ENCODE data around the gene NPLOC4. TPM values are rescaled to one million over a fixed set of nuclear protein-coding genes. Genes with fewer than 3 reads are reported as not detected.

Gene NPLOC4
- total and polyA plus RNA-seq, 9 of the 15 experiments (the other 6 are each of a cell fraction or from before 2014, with no cell fraction given) = 1.5 to 116 (median 64.5) TPM

DNA sequence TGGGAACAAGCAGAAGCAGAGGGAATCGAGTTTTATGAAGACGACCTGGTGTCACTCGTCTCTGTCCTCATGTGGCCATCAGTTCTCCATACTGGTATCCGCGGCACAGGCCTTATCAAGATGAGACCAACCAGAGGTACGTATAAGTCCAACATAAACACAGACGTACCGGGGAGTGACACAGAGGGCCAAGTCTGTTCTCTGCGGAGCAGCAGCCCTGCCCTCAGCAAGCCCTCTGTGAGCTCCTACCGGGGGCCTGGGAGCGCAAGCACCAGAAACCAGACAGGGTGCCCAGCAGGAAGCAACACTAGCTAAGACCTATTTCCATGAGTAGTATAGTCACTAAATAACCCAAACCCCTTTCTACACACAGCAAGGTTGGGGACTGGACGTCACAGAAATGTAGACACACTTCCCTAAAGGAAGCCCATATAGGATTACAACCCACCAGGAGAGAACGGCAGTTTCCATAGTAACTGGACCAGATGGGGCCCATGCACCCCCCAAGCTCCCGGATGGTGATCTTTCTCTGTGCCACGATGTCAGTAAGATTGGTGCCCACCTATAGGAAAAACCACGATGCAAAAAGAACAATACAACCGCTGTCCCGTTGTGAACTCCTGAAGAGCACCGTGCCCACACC is 45.8 kb upstream of the NPLOC4 start (continued):
- TF ChIP-seq, protein P1, sequence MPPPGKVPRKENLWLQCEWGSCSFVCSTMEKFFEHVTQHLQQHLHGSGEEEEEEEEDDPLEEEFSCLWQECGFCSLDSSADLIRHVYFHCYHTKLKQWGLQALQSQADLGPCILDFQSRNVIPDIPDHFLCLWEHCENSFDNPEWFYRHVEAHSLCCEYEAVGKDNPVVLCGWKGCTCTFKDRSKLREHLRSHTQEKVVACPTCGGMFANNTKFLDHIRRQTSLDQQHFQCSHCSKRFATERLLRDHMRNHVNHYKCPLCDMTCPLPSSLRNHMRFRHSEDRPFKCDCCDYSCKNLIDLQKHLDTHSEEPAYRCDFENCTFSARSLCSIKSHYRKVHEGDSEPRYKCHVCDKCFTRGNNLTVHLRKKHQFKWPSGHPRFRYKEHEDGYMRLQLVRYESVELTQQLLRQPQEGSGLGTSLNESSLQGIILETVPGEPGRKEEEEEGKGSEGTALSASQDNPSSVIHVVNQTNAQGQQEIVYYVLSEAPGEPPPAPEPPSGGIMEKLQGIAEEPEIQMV (tag; conservative IDR thresholded peaks at IDR 0.05; ENCODE audit: low read depth) = no peak
- no peak for TF ChIP-seq FOXM1 (IDR thresholded peaks at IDR 0.05; ENCODE audit: low read depth)
- TF ChIP-seq FOXM1 (CRISPR knock-in tag; IDR thresholded peaks at IDR 0.05; ENCODE audit: low read depth) = no peak
- 0 out of 2 replicates have a peak, but pooled peaks have one; percentile 32 for TF ChIP-seq CBFB (CRISPR knock-in tag; IDR thresholded peaks at IDR 0.05)
- no peak for TF ChIP-seq ARNT (IDR thresholded peaks at IDR 0.05)
- peak; percentile 73 for TF ChIP-seq RFX1 (IDR thresholded peaks at IDR 0.05)
- TF ChIP-seq, protein P2, sequence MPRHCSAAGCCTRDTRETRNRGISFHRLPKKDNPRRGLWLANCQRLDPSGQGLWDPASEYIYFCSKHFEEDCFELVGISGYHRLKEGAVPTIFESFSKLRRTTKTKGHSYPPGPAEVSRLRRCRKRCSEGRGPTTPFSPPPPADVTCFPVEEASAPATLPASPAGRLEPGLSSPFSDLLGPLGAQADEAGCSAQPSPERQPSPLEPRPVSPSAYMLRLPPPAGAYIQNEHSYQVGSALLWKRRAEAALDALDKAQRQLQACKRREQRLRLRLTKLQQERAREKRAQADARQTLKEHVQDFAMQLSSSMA (CRISPR knock-in tag; IDR thresholded peaks at IDR 0.05) = no peak

DNA sequence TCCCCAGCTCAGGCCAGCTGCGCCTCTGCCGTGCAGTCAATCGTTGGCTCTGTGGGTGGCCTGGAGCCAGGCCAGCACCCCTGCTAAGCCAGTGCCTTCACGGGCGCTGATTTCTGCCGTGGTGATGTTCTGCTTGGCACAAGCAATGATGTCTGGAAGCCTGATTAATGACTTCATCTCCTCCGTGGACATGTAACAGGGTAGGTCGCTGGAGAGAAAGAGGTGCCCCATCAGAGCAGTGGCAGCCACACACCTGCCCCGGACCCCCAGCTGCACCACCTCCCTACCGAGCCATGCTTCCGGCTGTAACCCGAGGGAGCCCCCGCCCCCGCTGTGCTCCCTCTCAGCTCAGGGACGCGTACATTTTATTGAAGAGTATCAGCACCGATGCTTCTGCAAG is 44.8 kb upstream of the NPLOC4 start:
- ChIA-PET POLR2A (interaction anchor here (1.0 to 2.0 kb wide), 3 partner anchors 9 to 14 kb away, joined by 3 to 8 read pairs (median 4); no protein-coding TSS in a partner anchor), CTCF (ENCODE audit: low intra/inter-chr PET ratio) (no interaction called here)
- peaks cover 13 to 50% of the 10 kb centered on the region in 2 experiments for H3K4me1 ChIP-seq (replicated peaks in 1 of 2; ENCODE audit: control insufficient read depth in 2 of 2, insufficient read depth in 2 of 2, low read length in 2 of 2)
- peaks cover 7% of the 10 kb centered on the region; the same call in 1 of the 2 replicates for H4K20me1 ChIP-seq (replicated peaks; ENCODE audit: control insufficient read depth, insufficient read depth, low read length)
- no peak overlapping the region for H2AFZ ChIP-seq (ENCODE audit: low read depth, low read length)
- no peak for DNase-seq (ENCODE audit: extremely low read depth in 1 of 4, low spot score in 3 of 4)
- FAIRE-seq = no peak
- H3K9me3 ChIP-seq (replicated peaks; ENCODE audit: control insufficient read depth, insufficient read depth, low read depth, low read length) = no peaks in the 10 kb centered on the region
- no TSS peak for BruUV-seq (replicated peaks)
- H3K4me3 ChIP-seq = no peak overlapping the region
- no peaks in the 10 kb centered on the region for H3K27me3 ChIP-seq (ENCODE audit: control insufficient read depth in 2 of 2, insufficient read depth in 2 of 2, low read length in 2 of 2)
- peaks cover 6% of the 10 kb centered on the region for H3K9me1 ChIP-seq (ENCODE audit: control insufficient read depth, insufficient read depth, low read length)
- peaks cover 49% of the 10 kb centered on the region for H3K79me2 ChIP-seq (ENCODE audit: control insufficient read depth, insufficient read depth, low read length)
- no peak overlapping the region for H3K9ac ChIP-seq (ENCODE audit: insufficient read depth in 1 of 2, low read depth in 2 of 2, low read length in 2 of 2)
- no peak for ATAC-seq
- H3K27ac ChIP-seq (ENCODE audit: extremely low read depth, low read depth, low read length) = no peak overlapping the region
- peaks cover 31% of the 10 kb centered on the region; the same call in 2 of the 3 replicates for H3K36me3 ChIP-seq (ENCODE audit: control insufficient read depth, insufficient read depth, low read length)
- in situ Hi-C loops (cut with MboI) (no loop called here), intact Hi-C loops (cut with micrococcal nuclease) (no loop called here)
- H3K4me2 ChIP-seq (ENCODE audit: insufficient read depth, low read length) = no peak overlapping the region
- WGBS (ENCODE audit: insufficient coverage, low coverage, missing lambda C conversion rate) = 90% methylated on average over 11 of the region's 17 CpGs
- TF ChIP-seq, protein P3, sequence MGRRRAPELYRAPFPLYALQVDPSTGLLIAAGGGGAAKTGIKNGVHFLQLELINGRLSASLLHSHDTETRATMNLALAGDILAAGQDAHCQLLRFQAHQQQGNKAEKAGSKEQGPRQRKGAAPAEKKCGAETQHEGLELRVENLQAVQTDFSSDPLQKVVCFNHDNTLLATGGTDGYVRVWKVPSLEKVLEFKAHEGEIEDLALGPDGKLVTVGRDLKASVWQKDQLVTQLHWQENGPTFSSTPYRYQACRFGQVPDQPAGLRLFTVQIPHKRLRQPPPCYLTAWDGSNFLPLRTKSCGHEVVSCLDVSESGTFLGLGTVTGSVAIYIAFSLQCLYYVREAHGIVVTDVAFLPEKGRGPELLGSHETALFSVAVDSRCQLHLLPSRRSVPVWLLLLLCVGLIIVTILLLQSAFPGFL (CRISPR knock-in tag; IDR thresholded peaks at IDR 0.05) = no peak
- TF ChIP-seq NR2C1 (IDR thresholded peaks at IDR 0.05) (no peak), NR2C1 (tag; IDR thresholded peaks at IDR 0.05) (no peak), FOSL1 (tag; conservative IDR thresholded peaks at IDR 0.05) (no peak), HNRNPK (IDR thresholded peaks at IDR 0.05; ENCODE audit: low read depth, low read length, poor library complexity, severe bottlenecking) (no peak)
- TF ChIP-seq, protein P4, sequence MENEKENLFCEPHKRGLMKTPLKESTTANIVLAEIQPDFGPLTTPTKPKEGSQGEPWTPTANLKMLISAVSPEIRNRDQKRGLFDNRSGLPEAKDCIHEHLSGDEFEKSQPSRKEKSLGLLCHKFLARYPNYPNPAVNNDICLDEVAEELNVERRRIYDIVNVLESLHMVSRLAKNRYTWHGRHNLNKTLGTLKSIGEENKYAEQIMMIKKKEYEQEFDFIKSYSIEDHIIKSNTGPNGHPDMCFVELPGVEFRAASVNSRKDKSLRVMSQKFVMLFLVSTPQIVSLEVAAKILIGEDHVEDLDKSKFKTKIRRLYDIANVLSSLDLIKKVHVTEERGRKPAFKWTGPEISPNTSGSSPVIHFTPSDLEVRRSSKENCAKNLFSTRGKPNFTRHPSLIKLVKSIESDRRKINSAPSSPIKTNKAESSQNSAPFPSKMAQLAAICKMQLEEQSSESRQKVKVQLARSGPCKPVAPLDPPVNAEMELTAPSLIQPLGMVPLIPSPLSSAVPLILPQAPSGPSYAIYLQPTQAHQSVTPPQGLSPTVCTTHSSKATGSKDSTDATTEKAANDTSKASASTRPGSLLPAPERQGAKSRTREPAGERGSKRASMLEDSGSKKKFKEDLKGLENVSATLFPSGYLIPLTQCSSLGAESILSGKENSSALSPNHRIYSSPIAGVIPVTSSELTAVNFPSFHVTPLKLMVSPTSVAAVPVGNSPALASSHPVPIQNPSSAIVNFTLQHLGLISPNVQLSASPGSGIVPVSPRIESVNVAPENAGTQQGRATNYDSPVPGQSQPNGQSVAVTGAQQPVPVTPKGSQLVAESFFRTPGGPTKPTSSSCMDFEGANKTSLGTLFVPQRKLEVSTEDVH (IDR thresholded peaks at IDR 0.05; ENCODE audit: low read depth, partially characterized antibody) = no peak

Data from K562 (cell line).